Adipocyte (in vitro differentiated cells): ENCODE data around the gene HLA-DQB2.
"Not testable (repeated sequence)": the region's sequence is repeated elsewhere in the genome, so short reads cannot be mapped to it uniquely, and the experiment has no call there.

Experiments used
- DNase-seq: peaks from one replicate; pipeline ENCODE4 v3.0.0-alpha.2; 2015; ENCODE audit warnings: low read depth
- H3K27me3 ChIP-seq: replicated peaks from 2 replicates; pipeline ENCODE4 v1.7.0; 2013; ENCODE audit warnings: mild to moderate bottlenecking, low read length, moderate library complexity; ENCODE audit not compliant: control insufficient read depth, insufficient read depth
- H3K36me3 ChIP-seq: 2 replicates; pipeline ENCODE4 v1.7.0; 2013; ENCODE audit warnings: low read length, mild to moderate bottlenecking, moderate library complexity; ENCODE audit not compliant: control insufficient read depth, insufficient read depth, severe bottlenecking
- H3K4me1 ChIP-seq: 2 replicates; pipeline ENCODE4 v1.7.0; 2013; ENCODE audit warnings: mild to moderate bottlenecking, low read length, moderate library complexity; ENCODE audit not compliant: control insufficient read depth, insufficient read depth
- H3K4me3 ChIP-seq: 2 replicates; pipeline ENCODE4 v1.7.0; 2013; ENCODE audit warnings: mild to moderate bottlenecking, low read length, moderate library complexity
- H3K9ac ChIP-seq: 2 replicates; pipeline ENCODE4 v1.7.0; 2013; ENCODE audit warnings: mild to moderate bottlenecking, low read length, moderate library complexity
- H3K9me3 ChIP-seq: 2 replicates; pipeline ENCODE4 v1.7.0; 2013; ENCODE audit warnings: mild to moderate bottlenecking, low read length, moderate library complexity; ENCODE audit not compliant: control insufficient read depth

HLA-DQB2 gene

GRCh38 chr6:32785781-32786533 is 22.6 kb upstream of the HLA-DQB2 start:
- H3K4me3 ChIP-seq = no peak overlapping the region
- no peaks in the 10 kb centered on the region for H3K4me1 ChIP-seq
- H3K27me3 ChIP-seq = peaks cover 14% of the 10 kb centered on the region
- no peak overlapping the region for H3K9ac ChIP-seq
- peak; percentile 72 for DNase-seq
- peaks cover 15% of the 10 kb centered on the region for H3K9me3 ChIP-seq
- no peaks in the 10 kb centered on the region for H3K36me3 ChIP-seq

- H3K9ac ChIP-seq, H3K4me1 ChIP-seq, H3K36me3 ChIP-seq, DNase-seq, H3K4me3 ChIP-seq: not testable (repeated sequence)
- Histone ChIP-seq H3K27me3 (peaks cover 21% of the 10 kb centered on the region), H3K9me3 (peaks cover 20% of the 10 kb centered on the region)
These were observed 19.6 kb upstream of the HLA-DQB2 start for GRCh38 chr6:32782923-32783322.

DNA sequence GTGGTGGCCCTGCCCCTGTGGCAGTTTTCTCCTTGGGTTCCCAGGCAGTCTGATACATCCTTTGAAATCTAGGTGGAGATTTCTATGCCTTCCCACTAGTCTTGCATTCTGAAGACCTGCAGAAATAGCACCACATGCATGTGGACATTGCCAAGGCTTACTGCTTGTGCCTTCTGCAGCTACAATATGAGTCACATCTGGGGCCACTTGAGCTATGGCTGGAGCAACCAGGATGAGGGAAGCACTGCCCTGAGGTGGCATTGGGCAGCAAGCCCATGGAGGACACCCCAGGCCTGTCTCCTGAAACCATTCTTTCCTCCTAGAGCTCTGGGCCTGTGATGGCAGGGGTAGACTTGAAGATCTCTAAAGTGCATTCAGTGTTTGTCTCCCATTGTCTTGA is 15.7 kb upstream of the HLA-DQB2 start:
- peaks cover 16% of the 10 kb centered on the region for H3K9me3 ChIP-seq

DNA sequence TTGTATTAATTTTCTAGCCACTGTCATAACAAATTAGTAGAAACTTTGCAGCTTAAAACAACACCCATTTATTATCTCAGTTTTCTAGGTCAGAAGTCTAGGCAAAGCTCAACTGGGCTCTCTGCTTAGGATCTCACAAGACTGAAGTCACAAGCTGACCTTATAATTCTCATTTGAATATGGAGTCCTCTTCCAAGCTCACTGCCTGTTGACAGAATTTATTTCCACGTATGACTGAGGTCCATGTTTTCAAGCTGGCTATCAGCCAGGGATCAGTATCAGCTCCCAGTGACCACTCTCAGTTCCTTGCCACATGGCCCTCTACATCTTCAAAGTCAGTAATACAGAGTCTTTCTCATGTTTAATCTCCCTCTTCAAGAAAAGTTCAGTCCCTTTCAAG is 11.7 kb upstream of the HLA-DQB2 start:
- Histone ChIP-seq H3K4me3 (no peak overlapping the region), H3K9ac (no peak overlapping the region), H3K4me1 (no peaks in the 10 kb centered on the region)

More for the DNA sequence above, 15.7 kb upstream of the HLA-DQB2 start:
- no peaks in the 10 kb centered on the region for H3K36me3 ChIP-seq
- no peak for DNase-seq
- no peaks in the 10 kb centered on the region for H3K4me1 ChIP-seq
- H3K27me3 ChIP-seq = peaks cover 21% of the 10 kb centered on the region
- no peak overlapping the region for H3K4me3 ChIP-seq
- H3K9ac ChIP-seq = no peak overlapping the region

GRCh38 chr6:32774426-32774825 is 11.1 kb upstream of the HLA-DQB2 start:
- Histone ChIP-seq H3K27me3 (peaks cover 37% of the 10 kb centered on the region), H3K4me3 (no peak overlapping the region), H3K4me1 (no peaks in the 10 kb centered on the region), H3K36me3 (no peaks in the 10 kb centered on the region), H3K9me3 (no peaks in the 10 kb centered on the region), H3K9ac (no peak overlapping the region)
- no peak for DNase-seq

More for the DNA sequence above, 11.7 kb upstream of the HLA-DQB2 start:
- H3K9me3 ChIP-seq = peaks cover 4% of the 10 kb centered on the region
- peaks cover 36% of the 10 kb centered on the region for H3K27me3 ChIP-seq
- H3K36me3 ChIP-seq = no peaks in the 10 kb centered on the region
- DNase-seq = no peak

- H3K4me3 ChIP-seq = no peak overlapping the region
- H3K9me3 ChIP-seq = peaks cover 6% of the 10 kb centered on the region
- H3K36me3 ChIP-seq = no peaks in the 10 kb centered on the region
- H3K9ac ChIP-seq = no peak overlapping the region
- H3K27me3 ChIP-seq = peaks cover 40% of the 10 kb centered on the region
- DNase-seq = no peak
- H3K4me1 ChIP-seq = no peaks in the 10 kb centered on the region
These were observed 9.3 kb upstream of the HLA-DQB2 start for GRCh38 chr6:32772656-32773055.

GRCh38 chr6:32764048-32764447 is 716 bp upstream of the HLA-DQB2 start:
- Histone ChIP-seq H3K9me3 (peaks cover 13% of the 10 kb centered on the region), H3K4me1 (no peaks in the 10 kb centered on the region), H3K9ac (no peak overlapping the region), H3K27me3 (peaks cover 70% of the 10 kb centered on the region), H3K36me3 (no peaks in the 10 kb centered on the region), H3K4me3 (no peak overlapping the region)
- no peak for DNase-seq

DNA sequence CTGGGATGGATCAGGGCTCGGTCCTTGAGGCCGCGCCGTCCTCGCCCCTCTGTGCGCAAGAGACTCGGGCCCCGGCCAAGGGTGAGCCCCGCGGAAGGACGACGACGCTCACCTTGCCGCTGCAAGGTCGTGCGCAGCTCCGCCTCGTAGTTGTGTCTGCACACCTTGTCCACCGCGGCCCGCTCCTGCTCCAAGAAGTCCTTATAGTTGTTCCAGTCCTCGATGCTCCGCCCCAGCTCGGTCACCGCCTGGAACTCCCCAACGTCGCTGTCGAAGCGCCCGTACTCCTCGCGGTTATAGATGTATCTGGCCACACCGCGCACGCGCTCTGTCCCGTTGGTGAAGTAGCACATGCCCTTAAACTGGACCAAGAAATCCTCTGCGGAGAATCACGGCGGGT is 1.8 kb downstream of the HLA-DQB2 start:
- Histone ChIP-seq H3K9me3 (peaks cover 5% of the 10 kb centered on the region), H3K36me3 (no peaks in the 10 kb centered on the region), H3K4me1 (no peaks in the 10 kb centered on the region), H3K4me3 (no peak overlapping the region), H3K27me3 (peaks cover 78% of the 10 kb centered on the region), H3K9ac (no peak overlapping the region)
- DNase-seq = no peak

- H3K4me3 ChIP-seq = no peak overlapping the region
- H3K27me3 ChIP-seq = peaks cover 80% of the 10 kb centered on the region
These were observed 2.3 kb downstream of the HLA-DQB2 start for GRCh38 chr6:32761072-32761471.

DNA sequence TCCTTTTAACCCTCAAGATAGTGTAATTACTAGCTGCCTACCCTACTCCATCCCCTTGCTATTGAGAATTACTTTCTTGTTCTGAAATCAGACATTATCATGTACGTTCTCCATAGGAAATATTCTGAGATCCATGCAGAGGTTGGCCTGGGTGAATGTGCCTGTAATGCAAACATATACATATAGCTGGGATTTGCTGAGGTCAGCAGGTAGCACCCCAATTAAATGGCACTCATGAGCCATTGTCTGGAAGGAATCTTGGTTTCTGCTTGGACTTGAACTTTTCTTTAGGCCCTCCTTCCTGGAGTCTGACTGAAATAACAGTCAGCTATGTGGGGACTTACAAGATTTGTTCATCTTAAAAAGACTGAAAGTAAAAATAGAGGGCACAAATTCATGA is 3.7 kb downstream of the HLA-DQB2 start:
- H3K9ac ChIP-seq = no peak overlapping the region
- H3K27me3 ChIP-seq = peaks cover 87% of the 10 kb centered on the region
- no peak overlapping the region for H3K4me3 ChIP-seq
- H3K4me1 ChIP-seq = no peaks in the 10 kb centered on the region
- no peak for DNase-seq
- no peaks in the 10 kb centered on the region for H3K36me3 ChIP-seq
- H3K9me3 ChIP-seq = peaks cover 5% of the 10 kb centered on the region

More at GRCh38 chr6:32761072-32761471, 2.3 kb downstream of the HLA-DQB2 start:
- Histone ChIP-seq H3K9me3 (peaks cover 5% of the 10 kb centered on the region), H3K9ac (no peak overlapping the region), H3K4me1 (no peaks in the 10 kb centered on the region), H3K36me3 (no peaks in the 10 kb centered on the region)
- DNase-seq = no peak

DNA sequence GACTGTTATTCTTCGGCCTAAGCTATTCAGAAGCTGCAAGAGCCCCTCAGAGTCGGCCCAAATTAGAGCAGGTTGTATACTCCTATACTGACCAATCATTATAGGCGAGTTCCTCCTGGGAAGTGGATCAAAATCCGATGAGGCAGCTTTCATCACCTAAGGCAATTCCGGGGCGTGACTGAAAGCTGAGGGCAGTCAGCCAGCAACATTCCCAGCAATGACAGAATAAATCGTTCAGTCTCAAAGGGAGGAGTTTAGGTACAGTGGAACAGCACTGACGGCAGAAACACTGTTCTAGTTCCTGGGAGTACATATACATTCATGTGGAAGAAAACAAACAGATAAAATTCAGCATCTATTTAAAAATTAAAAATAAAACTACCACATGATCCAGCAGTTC is 10.8 kb downstream of the HLA-DQB2 start:
- Histone ChIP-seq H3K27me3 (peaks cover 45% of the 10 kb centered on the region), H3K9ac (no peak overlapping the region), H3K36me3 (no peaks in the 10 kb centered on the region), H3K4me3 (no peak overlapping the region), H3K9me3 (no peaks in the 10 kb centered on the region), H3K4me1 (no peaks in the 10 kb centered on the region)
- no peak for DNase-seq

DNA sequence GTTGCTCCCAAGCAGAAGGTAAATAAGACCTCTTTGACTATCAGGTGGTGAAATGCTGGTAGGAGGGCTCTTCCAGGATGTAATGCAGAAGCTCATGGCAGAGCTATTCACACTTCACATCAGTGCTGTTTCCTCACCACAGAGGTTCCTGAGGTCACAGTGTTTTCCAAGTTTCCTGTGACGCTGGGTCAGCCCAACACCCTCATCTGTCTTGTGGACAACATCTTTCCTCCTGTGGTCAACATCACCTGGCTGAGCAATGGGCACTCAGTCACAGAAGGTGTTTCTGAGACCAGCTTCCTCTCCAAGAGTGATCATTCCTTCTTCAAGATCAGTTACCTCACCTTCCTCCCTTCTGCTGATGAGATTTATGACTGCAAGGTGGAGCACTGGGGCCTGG is 17.7 kb downstream of the HLA-DQB2 start:
- H3K27me3 ChIP-seq = peaks cover 49% of the 10 kb centered on the region
- not testable (repeated sequence) for DNase-seq, H3K4me1 ChIP-seq, H3K4me3 ChIP-seq, H3K9me3 ChIP-seq, H3K9ac ChIP-seq, H3K36me3 ChIP-seq
